ENCODE results near the gene EFCAB14.

- TF ChIP-seq POLR2A (IDR thresholded peaks at IDR 0.05) (no peak), CTCF (IDR thresholded peaks at IDR 0.05) (no peak)
Measured at GRCh38 chr1:46714976-46715375, 3.9 kb downstream of the EFCAB14 start.

All from thyroid gland (tissue), 4 donors.